KBM-7 (cell line): ENCODE measurements around the gene LHFPL6.
A peak's percentile ranks its signal among the peaks of the same experiment; 100 is the strongest.

Source experiments
- DNase-seq: peaks from one replicate; pipeline ENCODE4 v3.0.0-alpha.2; 2015
- in situ Hi-C: fragments of 300-500 bp; cut with MboI; formaldehyde crosslinking; loops from 2 replicates; pipeline ENCODE4 v1.14.3; 2020; ENCODE audit warnings: low sequenced_read_pairs, low pct_unique_long_range_greater_than_20kb, mixed read lengths

LHFPL6 gene

GRCh38 chr13:39494633-39495032 lies 108.4 kb downstream of the LHFPL6 start:
- in situ Hi-C loops, result no loop called here
- DNase-seq, result no peak

- in situ Hi-C loops, result no loop called here
- no peak for DNase-seq
Measured at GRCh38 chr13:39494006-39494405, 109.0 kb downstream of the LHFPL6 start.

GRCh38 chr13:39490136-39490535 lies 112.9 kb downstream of the LHFPL6 start:
- no peak for DNase-seq
- in situ Hi-C loops, result no loop called here

GRCh38 chr13:39486758-39487157 lies 116.2 kb downstream of the LHFPL6 start:
- in situ Hi-C loops, result no loop called here

GRCh38 chr13:39485314-39485700 lies 117.7 kb downstream of the LHFPL6 start:
- in situ Hi-C loops, result no loop called here
- DNase-seq, result no peak

More at GRCh38 chr13:39486758-39487157, 116.2 kb downstream of the LHFPL6 start:
- no peak for DNase-seq

GRCh38 chr13:39484506-39485313 lies 118.3 kb downstream of the LHFPL6 start:
- in situ Hi-C loops, result no loop called here
- no peak for DNase-seq

- no peak for DNase-seq
- in situ Hi-C loops, result no loop called here
Measured at GRCh38 chr13:39483326-39483725, 119.7 kb downstream of the LHFPL6 start.

- in situ Hi-C loops, result no loop called here
Measured at GRCh38 chr13:39481491-39481890, 121.5 kb downstream of the LHFPL6 start.

GRCh38 chr13:39474600-39474999 lies 128.4 kb downstream of the LHFPL6 start:
- in situ Hi-C loops, result no loop called here
- DNase-seq, result no peak

More at GRCh38 chr13:39481491-39481890, 121.5 kb downstream of the LHFPL6 start:
- DNase-seq, result no peak

- in situ Hi-C loops, result no loop called here
- DNase-seq, result no peak
Measured at GRCh38 chr13:39469676-39470075, 133.3 kb downstream of the LHFPL6 start.

- in situ Hi-C loops, result no loop called here
- no peak for DNase-seq
Measured at GRCh38 chr13:39468306-39468705, 134.7 kb downstream of the LHFPL6 start.

- in situ Hi-C loops, result no loop called here
- DNase-seq, result no peak
Measured at GRCh38 chr13:39463611-39464010, 139.4 kb downstream of the LHFPL6 start.

- DNase-seq, result no peak
- in situ Hi-C loops, result no loop called here
Measured at GRCh38 chr13:39462906-39463305, 140.1 kb downstream of the LHFPL6 start.

GRCh38 chr13:39462428-39462827 lies 140.6 kb downstream of the LHFPL6 start:
- no peak for DNase-seq
- in situ Hi-C loops, result no loop called here

GRCh38 chr13:39461685-39462266 lies 141.2 kb downstream of the LHFPL6 start:
- DNase-seq, result no peak
- in situ Hi-C loops, result no loop called here

GRCh38 chr13:39457274-39457673 lies 145.7 kb downstream of the LHFPL6 start:
- in situ Hi-C loops, result no loop called here
- no peak for DNase-seq

GRCh38 chr13:39455521-39456175 lies 147.3 kb downstream of the LHFPL6 start:
- in situ Hi-C loops, result no loop called here
- no peak for DNase-seq

- in situ Hi-C loops, result no loop called here
- no peak for DNase-seq
Measured at GRCh38 chr13:39452834-39453233, 150.2 kb downstream of the LHFPL6 start.

- DNase-seq, result no peak
- in situ Hi-C loops, result no loop called here
Measured at GRCh38 chr13:39452417-39452816, 150.6 kb downstream of the LHFPL6 start.

GRCh38 chr13:39451860-39452301 lies 151.1 kb downstream of the LHFPL6 start:
- in situ Hi-C loops, result no loop called here
- peak; percentile 93 for DNase-seq
